DMS79 (cell line): ENCODE data around the gene KIF4A.
"Not testable (repeated sequence)": the region's sequence is repeated elsewhere in the genome, so short reads cannot be mapped to it uniquely, and the experiment has no call there.

Experiments
- DNase-seq: peaks from one replicate; lab custom pipeline; 2025; lab: John Stamatoyannopoulos, UW

Gene KIF4A

GRCh38 chrX:70289793-70290770 lies at the start of gene KIF4A, which contains the start of gene PDZD11:
TSS of gene KIF4A (plus strand) at chrX:70290104. CDS start at chrX:70290459, 355 bp downstream.
TSS of gene PDZD11 (minus strand) at chrX:70289927. CDS start at chrX:70289341, 586 bp downstream.
- peak; percentile 48 for DNase-seq

- DNase-seq, result no peak
These were observed 49.2 kb upstream of the KIF4A start for GRCh38 chrX:70240751-70241150.

GRCh38 chrX:70241501-70241900 lies 48.4 kb upstream of the KIF4A start:
- no peak for DNase-seq

- not testable (repeated sequence) for DNase-seq
These were observed 46.3 kb upstream of the KIF4A start for GRCh38 chrX:70243601-70244000.

- DNase-seq, result no peak
These were observed 45.0 kb upstream of the KIF4A start for GRCh38 chrX:70244881-70245280.

- DNase-seq, result no peak
These were observed 42.7 kb upstream of the KIF4A start for GRCh38 chrX:70247252-70247651.

GRCh38 chrX:70252491-70252890 lies 37.4 kb upstream of the KIF4A start:
- DNase-seq, result no peak

GRCh38 chrX:70253377-70254062 lies 36.4 kb upstream of the KIF4A start:
- peak; percentile 27 for DNase-seq

- no peak for DNase-seq
These were observed 35.9 kb upstream of the KIF4A start for GRCh38 chrX:70254063-70254400.

GRCh38 chrX:70254909-70255308 lies 35.0 kb upstream of the KIF4A start:
- no peak for DNase-seq

- no peak for DNase-seq
These were observed 34.5 kb upstream of the KIF4A start for GRCh38 chrX:70255452-70255851.

- DNase-seq, result no peak
These were observed 32.2 kb upstream of the KIF4A start for GRCh38 chrX:70257423-70258288.

GRCh38 chrX:70260104-70260503 lies 29.8 kb upstream of the KIF4A start, which contains the start of gene P2RY4:
TSS of gene P2RY4 (minus strand) at chrX:70260204. CDS start at chrX:70259624, 580 bp downstream.
- DNase-seq, result no peak

GRCh38 chrX:70262952-70263567 lies 26.8 kb upstream of the KIF4A start:
- peak; percentile 15 for DNase-seq

- DNase-seq, result no peak
These were observed 25.1 kb upstream of the KIF4A start for GRCh38 chrX:70264784-70265183.

GRCh38 chrX:70268034-70268433 lies 21.9 kb upstream of the KIF4A start, which contains the start of gene ARR3:
TSS of gene ARR3 (plus strand) at chrX:70268334. CDS start at chrX:70269386, 1,052 bp downstream.
- no peak for DNase-seq

GRCh38 chrX:70274029-70274428 lies 15.9 kb upstream of the KIF4A start:
- DNase-seq, result not testable (repeated sequence)

- no peak for DNase-seq
These were observed 10.8 kb upstream of the KIF4A start for GRCh38 chrX:70279081-70279480.

- DNase-seq, result no peak
These were observed 9.3 kb upstream of the KIF4A start for GRCh38 chrX:70280573-70280972.

GRCh38 chrX:70281951-70282350 lies 8.0 kb upstream of the KIF4A start, which contains the start of gene RAB41:
TSS of gene RAB41 (plus strand) at chrX:70282172. CDS start at chrX:70282218, 46 bp downstream.
- DNase-seq, result no peak

- DNase-seq, result no peak
These were observed 624 bp upstream of the KIF4A start for GRCh38 chrX:70289168-70289792.
